ENCODE data around the gene PROCR.
"Not testable (repeated sequence)": the region's sequence is repeated elsewhere in the genome, so short reads cannot be mapped to it uniquely, and the experiment has no call there.

Gene PROCR

DNA sequence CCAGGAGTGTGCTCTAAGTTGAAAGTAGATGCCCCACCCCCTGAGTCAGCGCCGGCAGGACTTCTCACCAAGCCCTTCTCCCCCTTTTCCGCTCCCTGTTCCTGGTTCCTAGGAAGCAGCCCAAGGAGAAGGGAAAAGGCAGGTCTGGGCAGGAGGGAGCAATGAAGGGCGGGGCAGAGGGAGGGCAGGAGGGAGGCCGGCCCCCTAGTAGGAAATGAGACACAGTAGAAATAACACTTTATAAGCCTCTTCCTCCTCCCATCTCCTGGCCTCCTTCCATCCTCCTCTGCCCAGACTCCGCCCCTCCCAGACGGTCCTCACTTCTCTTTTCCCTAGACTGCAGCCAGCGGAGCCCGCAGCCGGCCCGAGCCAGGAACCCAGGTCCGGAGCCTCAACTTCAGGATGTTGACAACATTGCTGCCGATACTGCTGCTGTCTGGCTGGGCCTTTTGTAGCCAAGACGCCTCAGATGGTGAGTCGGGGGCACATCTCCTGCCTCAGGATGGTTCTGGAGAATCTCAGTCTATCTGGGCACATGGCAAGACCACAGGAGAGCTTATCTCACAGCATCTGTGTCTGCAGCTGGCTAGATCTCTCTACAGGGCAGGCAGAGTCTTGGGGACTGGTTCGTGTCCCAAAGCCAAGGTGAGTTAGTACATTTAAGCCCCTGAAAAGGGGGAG, at the start of gene PROCR:
Gene PROCR (plus strand): TSS at position 320 of the 681 bp plus-strand sequence. CDS start 83 bp downstream, at position 403.
- no peak for DNase-seq

DNA sequence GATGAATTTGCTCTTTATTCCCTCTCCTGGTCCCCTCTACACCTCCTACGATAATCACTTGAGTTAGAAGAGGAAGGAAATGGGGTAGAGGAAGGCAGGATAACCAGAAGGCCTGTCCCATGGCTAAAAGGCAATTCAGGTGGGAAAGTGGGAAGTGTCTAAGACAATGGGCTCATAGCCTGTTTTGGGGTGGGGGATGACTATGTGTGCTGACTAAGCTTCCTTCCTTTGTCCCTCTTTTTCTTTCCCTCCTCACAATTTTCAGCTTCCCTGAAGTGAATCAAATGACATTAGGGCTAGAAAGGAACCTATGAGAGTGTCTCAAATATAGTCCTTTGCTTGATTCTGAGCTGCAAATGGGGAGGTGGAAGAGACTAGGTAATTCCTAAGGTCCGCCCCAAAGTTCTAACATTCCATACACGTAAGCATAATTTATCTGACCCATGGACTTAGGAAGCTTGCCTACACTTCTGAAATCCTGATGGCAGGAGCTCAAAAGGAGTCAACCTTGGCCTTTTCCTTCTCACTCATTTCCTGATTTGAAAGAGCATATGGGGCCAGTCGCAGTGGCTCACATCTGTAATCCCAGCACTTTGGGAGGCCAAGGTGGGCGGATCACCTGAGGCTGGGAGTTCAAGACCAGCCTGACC, 49.0 kb upstream of the PROCR start:
- no peak for DNase-seq

DNA sequence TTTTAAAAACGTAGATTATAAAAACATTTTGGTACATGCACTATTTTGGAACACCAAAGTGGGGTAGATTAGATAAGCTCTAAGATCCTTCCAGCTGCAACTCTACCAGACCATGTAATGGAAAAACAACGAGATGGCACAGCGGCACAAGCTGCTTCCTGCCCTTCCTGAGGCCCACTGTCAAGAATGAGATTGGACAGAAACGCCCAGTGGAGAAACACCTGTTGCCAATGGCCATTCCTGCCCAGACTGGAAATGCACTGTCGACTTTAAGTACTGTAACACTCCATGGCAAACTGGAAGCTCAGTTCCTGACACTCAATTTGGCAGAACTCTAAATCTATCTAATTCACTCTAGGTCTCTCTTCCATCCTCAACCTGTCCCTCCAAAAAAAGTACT, 46.1 kb upstream of the PROCR start:
- DNase-seq = no peak

DNA sequence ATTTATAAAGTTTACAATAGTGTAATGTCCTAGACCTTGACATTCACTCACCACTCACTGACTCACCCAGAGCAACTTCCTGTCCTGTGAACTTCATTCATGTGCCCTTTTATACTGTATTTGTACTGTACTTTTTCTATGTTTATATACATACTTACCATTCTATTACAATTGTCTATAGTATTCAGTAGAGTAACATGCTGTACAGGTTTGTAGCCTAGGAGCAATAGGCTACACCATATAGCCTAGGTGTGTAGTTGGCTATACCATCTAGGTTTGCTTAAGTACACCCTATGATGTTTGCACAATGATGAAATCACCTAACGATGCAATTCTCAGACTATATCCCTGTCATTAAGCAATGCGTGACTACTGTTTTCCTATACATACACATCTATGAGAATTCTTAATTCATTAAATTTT, 42.2 kb upstream of the PROCR start:
- no peak for DNase-seq

DNA sequence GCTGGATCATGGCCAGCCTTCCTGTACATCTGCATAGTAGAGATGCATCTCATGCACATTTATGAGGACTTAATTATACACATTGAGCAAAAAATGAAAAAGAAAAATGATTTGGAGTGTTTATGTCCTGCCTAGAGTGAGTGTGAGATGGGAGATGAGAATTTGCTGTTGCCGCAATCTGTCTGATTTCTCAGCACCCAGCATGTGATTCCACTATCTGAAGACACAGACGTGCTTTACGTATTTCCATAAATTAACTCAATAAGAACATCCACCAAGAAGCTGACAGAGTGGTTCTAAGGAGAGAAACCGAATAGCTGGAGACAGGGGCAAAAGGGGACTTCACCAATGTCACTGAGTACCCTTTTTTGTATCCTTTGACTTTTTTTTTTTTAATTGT, 39.9 kb upstream of the PROCR start:
- no peak for DNase-seq

DNA sequence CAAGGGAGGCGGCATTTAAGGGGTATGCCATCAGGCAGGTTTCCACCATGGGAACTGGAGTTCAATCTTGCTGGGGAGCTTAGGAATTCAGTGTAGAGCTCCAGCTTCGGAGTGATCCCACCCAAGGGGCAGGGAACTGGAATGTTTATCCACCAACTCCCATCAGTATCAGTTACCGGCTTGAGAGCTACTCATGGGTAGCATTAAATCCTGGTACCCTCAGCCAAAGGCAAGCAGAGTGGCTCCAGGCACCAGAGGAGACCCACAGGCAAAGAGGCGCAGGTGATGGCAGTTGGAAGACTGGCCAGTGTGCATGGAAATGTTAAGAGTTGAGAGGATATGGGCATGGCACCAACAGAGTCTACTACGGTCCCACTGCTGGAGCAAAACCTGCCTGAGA, 38.8 kb upstream of the PROCR start:
- DNase-seq = no peak

DNA sequence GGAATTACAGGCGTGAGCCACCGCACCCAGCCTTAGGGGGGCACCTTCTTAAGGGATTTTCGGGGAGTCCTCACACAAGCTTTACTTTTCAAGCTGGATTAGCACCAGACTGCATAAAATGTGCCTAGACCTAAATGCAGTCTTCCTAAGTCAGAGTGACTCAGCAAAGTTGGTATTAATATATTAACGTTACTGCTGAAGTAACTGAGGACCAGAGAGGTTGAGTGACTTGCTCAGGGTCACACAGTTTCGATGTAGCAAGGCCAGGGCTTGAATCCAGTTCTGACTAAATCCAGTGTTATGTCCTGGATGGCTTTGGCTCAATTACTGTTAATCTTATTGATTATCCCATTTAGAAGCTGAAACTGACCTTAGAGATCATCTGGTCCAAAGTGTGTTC, 38.1 kb upstream of the PROCR start:
- DNase-seq = no peak

DNA sequence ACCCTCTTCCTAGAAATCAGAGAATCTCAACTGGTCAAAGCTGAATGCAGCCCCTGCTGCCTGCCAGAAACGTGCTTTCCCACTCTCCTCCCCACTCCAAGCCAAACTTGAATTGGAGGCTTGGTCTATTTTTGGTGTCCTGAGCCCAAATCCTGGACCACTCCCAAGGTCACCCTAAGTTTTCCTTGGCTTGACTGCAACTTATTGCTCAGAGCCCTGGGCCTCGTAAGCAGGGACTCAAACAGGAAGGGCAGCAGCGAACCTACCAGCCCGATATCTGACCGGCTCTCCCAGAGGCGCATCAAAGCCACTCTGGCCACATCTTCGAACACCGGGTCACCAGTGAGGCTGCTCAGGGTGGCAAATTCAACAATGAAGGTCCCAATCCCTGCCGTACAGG, 37.4 kb upstream of the PROCR start:
- DNase-seq = no peak

DNA sequence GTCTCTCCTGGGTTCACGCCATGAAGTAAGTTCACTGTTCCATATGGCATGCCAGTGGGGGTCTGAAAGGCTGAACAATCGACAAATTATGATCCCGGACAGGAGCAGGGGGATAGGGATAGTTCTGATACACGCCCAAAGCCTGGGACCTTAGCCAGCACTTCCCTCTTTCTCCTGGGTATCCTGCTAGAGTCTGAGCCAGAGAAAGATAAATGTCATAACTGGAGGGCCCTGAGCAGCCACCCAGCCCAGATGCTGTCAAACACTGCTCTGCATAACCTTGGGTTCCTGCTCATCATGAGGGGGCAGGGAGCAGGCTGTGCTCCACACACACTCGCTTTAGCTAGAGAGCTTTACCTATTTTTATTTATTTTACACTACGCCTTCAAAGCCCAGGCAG, 37.0 kb upstream of the PROCR start:
- DNase-seq = no peak

DNA sequence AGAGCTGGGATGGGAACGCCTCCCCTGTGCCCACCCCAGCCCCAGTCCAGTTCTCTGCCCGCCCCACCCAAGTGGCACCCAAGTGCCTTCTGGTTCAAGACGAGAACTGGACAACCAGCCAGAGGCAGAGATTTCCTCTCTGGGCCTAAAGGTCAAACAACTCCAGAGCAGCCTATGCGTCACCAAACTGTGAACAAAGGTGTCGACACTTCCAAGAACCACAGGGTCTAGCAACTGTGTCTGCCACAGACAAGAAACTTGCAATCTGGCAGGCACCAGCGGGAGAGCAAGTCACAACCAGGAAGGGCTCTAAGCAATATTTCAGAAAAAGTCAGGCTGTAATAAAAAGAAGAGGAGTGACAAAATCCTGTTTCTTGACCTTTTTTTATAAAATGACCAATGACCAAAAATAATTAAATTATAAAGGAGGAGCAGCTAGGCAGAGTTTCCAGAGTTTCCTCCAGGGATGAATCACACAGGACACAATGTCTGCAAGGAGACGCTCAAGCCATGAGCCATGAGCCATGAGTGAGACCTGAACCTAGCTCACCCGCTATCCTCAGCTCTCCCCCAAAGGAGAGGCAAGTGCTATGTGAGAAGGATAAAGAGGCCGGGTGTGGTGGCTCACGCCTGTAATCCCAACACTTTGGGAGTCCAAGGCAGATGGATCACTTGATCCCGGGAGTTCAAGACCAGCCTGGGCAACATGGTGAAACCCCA, 35.8 kb upstream of the PROCR start:
- no peak for DNase-seq

DNA sequence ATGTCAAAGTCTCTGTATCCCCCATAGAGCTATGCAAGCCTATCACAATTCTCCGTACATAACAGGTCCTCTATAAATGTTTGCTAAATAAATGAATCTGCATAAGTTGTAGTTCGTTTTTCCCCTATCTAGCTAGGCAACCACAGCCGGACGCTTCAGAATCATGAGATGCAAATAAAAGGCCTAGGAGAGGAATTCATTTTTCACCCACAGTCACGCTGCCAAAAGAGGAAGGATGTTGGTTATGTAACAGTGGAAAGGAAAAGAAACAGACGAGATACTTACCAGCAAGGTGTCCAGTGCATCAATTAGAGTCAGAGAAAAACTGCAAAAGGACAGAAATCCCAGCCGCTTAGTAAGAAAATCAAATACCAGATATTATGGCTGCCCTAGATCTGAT, 27.2 kb upstream of the PROCR start:
- no peak for DNase-seq

DNA sequence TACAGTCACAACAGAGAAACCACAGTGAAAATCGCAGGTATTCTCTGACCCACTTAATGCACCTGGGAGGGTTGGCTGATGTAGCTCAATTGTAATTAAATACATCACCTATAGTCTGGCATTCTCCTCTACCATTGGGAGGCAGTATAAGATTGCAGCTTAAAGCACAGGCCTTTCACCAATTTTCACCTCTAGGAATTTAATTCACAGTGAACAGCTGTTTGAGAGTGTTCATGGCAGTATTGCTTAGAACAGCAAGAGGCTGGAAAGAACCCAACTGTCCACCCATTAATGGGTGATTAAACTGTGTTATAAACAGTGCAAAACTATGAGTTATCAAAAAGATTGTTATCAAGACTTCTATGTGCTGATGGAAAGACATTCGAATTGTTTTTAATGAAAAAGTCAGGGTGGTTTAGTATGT, 26.7 kb upstream of the PROCR start:
- peak in 1 of 2 experiments; percentile 40 for DNase-seq

DNA sequence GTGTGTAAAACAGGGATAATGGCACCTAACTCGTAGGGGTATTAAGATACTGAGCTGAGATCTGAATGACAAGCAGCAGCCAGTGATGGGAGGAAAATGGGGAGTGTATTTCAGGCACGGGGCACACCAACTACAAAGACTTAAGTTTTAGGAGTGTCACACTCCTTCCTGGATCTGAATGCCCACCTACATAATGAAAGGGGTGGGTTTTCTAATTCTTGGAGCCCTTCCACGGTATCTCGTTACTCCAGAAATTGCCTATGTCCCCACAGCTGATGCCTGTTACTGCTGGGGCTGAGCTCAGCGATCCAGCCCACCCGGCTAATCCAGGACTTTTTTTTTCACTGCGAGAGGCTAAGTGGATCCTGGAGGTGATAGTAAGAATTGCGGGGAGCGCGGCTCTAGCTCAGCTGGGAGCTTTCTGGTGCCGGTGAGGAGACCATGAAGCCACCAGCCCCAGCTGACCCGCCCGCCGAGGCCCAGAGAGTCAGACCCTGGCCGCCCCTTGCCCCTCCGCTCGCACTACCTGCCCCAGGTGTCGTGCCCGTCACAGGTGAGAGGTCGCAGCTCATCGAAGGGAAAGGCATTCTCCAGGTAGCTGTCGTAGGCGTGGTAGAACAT, 25.5 kb upstream of the PROCR start:
- no peak for DNase-seq

DNA sequence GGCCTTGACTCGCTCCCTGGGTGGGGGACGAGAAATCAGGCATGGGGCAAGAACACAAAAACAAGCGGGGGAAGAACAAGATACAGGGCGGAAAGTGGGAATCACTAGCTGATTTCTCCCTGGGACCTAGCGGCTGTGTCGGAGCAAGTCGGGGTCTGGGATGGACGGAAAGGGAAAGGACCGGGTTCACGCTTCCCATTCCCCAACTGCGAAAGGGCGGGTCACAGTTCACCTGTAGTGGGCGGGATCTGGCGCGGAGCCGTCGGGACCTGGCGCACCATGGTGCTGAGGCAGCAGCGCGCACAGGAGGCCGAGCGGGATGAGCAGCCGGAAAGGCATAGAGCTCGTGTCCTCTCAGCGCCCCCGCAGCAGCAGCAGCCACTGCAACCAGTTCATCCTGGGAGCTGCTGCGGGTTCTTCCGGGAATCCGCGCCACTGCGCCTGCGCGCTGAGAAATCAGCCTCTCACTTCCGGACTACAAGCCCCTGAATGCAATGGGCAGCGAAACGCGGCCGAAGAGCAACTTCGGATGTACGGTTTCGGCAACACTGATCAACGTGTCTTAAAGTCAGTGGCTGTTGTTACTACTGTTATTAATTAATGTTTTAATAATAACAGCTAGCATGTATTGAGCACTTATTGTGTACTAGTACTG, 24.8 kb upstream of the PROCR start, which contains the start of gene EDEM2:
Gene EDEM2 (minus strand): TSS at position 417 of the 655 bp plus-strand sequence. CDS start 78 bp downstream, at position 339.
- peak; percentile 91 to 97 for DNase-seq

DNA sequence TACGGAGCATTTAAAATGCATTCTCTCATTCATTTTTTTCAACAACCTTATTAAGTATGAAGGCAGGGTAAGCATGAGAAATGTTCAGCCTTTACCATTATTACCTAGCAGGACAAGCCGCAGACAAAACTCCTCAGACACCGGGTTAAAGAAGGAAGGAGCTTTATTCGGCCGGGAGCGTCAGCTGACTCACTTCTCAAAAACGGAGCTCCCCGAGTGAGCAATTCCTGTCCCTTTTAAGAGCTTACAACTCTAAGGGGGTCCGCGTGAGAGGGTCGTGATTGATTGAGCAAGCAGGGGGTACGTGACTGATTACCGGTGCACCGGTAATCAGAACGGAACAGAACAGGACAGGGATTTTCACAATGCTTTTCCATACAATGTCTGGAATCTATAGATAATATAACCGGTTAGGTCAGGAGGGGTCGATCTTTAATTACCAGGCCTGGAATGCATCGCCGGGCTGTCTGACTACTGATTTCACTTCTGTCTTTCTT, 24.2 kb upstream of the PROCR start:
- not testable (repeated sequence) for DNase-seq

DNA sequence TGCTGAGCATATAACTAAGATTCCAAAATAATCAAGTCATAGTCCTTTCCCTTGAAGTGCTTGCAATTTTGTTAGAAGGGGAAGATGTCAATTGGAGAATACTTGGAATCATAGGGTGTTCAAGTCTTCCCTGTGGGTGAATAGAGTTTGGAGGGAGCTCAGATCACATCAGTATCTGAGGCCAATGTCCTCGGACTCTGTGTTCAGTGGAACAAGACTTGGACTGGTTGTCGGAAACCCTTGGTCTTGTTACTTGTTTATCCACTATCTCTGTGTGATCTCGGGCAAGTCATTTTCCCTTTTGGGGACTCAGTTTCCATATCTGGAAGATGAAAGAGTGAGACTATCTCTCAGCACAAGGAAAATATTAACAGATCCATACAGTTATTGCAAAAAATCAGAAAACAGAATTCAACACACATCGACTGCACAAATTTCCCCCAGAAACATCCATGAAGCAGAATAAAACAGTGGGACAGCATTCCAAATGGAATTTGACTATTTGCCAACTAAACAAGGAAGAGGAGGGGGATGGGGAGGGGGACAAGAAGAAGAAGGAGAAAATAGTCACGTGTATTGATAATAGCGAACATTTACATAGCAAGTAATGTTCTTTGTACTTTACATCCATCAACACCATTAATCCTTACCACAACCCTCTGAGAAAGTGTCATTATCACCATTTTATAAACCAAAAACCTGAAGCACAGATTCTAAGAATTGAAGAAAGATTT, 20.9 kb upstream of the PROCR start:
- DNase-seq = no peak

DNA sequence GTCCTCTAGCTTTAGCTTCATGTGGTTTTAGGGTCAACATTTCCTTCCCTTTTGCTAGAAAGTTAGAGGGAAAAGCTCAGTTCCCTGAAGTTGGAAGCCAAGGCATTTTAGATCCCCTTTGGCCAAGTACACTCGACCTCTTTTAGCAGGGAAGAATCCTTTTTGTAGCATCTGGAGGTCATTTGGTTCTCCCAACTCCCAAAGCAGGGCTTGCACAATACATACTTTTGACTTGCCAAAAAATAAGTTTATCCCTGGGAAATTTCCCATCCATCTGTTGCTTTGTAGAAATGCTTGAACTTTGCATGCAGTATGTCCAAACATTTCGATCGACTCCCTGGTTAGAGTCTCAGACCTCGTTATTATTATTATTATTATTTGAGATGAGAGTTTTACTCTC, 20.1 kb upstream of the PROCR start:
- no peak for DNase-seq

DNA sequence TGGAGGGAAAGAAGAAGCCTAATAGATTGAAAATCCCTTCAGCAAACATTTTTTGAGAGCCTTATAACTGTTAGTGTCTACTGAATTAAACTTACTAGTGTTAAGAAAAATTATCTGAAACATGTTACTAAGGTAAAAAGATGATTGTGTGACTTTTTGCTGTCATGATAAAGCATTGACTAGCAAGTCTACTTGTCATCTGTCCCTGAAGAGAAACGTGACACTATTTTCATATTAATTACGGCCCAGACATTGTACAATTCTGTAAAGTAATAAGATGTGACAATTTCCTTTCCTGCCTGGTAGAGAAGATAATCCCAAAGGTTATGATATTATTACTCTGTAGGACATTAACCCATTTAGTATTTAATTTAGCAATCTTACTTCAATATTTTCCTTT, 15.9 kb upstream of the PROCR start:
- DNase-seq = no peak

DNA sequence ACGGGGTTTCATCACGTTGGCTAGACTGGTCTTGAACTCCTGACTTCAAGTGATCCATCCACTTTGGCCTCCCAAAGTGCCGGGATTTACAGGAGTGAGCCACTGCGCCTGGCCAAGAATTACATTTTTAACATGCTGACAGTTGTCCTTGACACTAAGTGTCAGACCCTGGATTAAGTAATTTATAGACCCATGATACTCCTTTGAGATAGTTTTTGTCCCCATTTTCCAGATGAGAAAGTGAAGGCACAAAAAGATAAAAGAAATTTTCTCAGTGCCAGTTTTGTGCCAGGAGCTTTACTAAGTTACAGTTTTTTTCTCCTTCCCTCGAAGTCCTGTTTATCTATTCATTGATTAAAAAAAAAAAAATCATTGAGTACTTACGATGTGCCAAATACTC, 14.9 kb upstream of the PROCR start:
- DNase-seq = no peak

DNA sequence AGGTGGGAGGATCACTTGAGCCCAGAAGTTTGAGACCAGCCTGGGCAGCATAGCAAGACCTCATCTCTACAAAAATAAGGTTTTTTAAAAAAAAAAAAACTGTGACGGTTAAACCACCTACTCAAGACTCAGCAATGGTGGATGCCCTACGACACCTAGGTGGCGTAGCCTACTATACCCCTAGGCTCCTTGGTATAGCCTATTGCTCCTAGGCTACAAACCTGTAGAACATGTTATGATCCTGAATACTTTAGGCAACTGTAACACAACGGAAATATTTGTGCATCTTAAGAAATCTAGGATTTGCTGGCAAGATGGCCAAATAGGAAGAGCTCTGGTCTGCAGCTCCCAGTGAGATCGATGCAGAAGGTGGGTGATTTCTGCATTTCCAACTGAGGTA, 11.5 kb upstream of the PROCR start:
- not testable (repeated sequence) for DNase-seq

DNA sequence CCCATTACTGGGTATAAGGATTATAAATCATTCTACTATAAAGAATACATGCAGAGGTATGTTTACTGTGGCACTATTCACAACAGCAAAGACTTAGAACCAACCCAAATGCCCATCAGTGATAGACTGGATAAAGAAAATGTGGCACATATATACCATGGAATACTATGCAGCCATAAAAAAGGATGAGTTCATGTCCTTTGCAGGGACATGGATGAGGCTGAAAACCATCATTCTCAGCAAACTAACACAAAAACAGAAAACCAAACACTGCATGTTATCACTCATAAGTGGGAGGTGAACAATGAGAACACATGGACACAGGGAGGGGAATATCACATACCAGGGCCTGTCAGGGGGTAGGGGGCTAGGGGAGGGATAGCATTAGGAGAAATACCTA, 7.3 kb upstream of the PROCR start:
- DNase-seq = not testable (repeated sequence)

Data from NCI-H1930 (cell line).